Fibroblast of the aortic adventitia (primary cell): ENCODE data around the gene SCN3B. TPM values are rescaled to one million over a fixed set of nuclear protein-coding genes. Genes with fewer than 3 reads are reported as not detected.

Experiments
- DNase-seq: peaks from one replicate; pipeline ENCODE4 v3.0.0-alpha.2; 2010; ENCODE audit warnings: low read depth
- H3K4me3 ChIP-seq: 2 replicates; pipeline ENCODE4 v1.5.1; 2011; ENCODE audit warnings: low read depth, mild to moderate bottlenecking, control low read depth, low read length, moderate library complexity
- total RNA-seq: library from RNA; depleted of rRNA; stranded (reverse); fragments of >200 nt; gene quantifications from 2 replicates; pipeline ENCODE4 v1.2.3, GENCODE V29; 2012; ENCODE audit warnings: low replicate concordance
- TF ChIP-seq, protein P1 (sequence below): IDR thresholded peaks from 2 replicates; pipeline ENCODE4 v1.5.1; 2011; ENCODE audit warnings: mild to moderate bottlenecking, low read length, control low read depth, inconsistent platforms; ENCODE audit not compliant: insufficient read depth

The SCN3B gene
- total RNA-seq, 1 donor = not detected

DNA sequence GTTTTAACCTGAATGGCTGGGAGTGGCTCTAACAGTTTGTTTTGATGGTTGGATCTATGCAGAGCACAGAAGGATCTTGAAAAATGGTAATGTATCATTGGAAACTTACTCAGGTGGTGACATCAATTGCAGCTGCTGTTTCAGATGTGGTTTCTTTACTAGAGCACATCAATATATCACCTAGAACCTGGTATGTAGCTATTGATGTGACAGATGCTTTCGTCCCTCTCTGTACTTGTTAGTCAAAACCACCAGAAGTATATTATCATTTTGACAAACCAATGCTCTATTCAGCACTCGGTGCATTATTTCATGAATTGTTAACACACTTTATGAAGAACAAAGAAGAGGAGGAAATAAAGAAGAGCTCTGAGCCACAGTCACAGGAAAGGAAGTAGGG is 26.6 kb upstream of the SCN3B start:
- TF ChIP-seq, protein P1, sequence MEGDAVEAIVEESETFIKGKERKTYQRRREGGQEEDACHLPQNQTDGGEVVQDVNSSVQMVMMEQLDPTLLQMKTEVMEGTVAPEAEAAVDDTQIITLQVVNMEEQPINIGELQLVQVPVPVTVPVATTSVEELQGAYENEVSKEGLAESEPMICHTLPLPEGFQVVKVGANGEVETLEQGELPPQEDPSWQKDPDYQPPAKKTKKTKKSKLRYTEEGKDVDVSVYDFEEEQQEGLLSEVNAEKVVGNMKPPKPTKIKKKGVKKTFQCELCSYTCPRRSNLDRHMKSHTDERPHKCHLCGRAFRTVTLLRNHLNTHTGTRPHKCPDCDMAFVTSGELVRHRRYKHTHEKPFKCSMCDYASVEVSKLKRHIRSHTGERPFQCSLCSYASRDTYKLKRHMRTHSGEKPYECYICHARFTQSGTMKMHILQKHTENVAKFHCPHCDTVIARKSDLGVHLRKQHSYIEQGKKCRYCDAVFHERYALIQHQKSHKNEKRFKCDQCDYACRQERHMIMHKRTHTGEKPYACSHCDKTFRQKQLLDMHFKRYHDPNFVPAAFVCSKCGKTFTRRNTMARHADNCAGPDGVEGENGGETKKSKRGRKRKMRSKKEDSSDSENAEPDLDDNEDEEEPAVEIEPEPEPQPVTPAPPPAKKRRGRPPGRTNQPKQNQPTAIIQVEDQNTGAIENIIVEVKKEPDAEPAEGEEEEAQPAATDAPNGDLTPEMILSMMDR = no peak
- no peak for DNase-seq
- H3K4me3 ChIP-seq = no peak overlapping the region

DNA sequence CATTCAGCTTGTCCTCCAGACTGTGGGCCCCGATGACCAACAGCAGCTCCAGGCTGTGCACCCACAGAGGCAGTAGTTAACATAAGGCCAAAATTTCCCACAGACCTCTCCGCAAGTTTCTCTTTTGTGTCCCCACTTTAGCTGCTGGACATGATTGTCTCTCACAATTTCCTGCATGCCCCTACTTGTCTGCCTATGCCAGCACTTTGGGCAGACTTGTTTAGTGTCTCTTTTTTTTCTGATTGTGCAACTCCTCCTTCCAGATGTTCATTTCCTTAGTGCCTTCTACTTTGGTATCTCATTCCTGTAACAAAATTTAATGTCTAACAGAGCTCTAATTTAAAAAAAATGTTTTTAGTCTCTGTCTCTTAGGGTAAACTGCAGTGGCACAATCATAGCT is 23.8 kb upstream of the SCN3B start:
- no peak overlapping the region for H3K4me3 ChIP-seq
- TF ChIP-seq, protein P1 = no peak
- DNase-seq = no peak

DNA sequence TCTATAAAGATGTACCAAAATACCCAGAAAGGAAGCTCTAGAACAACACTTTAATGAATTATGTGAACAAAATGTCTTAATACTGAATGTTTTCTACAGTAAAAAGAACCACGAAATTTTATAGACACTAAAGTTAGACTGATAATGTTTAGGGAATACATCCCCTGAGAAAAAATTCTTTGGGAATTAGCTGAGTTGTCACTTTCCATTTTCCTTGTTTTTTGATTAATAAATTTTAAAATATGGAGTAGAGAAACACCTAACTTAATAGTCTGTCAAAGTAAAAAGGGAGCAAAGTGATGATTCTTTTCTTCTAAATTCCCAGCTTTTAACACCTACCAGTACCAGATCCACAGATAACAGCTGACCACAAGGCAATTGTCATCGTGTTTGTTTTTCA is 23.1 kb upstream of the SCN3B start:
- no peak for DNase-seq
- TF ChIP-seq, protein P1 = no peak
- H3K4me3 ChIP-seq = no peak overlapping the region

DNA sequence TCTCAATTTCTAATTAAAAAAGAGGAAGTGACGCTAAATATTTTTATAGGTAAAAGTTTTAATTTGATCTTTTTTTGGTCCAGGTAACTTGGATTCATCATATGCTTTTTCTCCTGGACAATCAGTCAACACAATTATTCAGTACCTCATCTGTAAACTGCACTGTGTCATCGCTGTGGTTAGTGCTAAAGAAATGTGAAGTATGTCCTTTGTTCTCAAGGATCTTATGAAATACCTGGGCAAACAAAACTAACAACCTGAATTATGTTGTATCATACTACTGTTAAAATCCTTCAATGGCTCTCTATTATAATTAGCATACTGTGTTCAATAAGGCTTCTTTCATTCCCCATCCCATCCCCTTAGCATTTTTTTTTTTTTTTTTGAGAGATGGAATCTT is 19.9 kb upstream of the SCN3B start:
- TF ChIP-seq, protein P1 = no peak
- no peak for DNase-seq

DNA sequence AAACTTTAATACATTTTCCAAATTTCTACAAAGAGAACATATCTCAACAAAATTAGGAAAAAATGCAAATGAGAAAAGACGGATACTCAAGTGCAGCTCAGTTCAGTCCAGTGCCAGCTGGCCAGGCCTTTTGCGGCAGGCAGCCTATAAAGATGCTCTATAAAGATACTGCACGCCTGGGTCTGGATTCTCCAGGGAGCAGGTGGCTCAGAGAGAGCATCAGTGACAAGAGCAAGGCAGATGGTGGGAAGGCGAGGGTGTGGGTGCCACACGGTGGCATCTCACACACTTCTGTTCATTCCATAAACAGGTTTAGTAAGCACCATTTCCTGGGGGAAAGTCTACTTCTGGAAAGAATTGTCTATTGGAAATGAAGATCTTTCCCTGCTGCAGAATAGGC is 18.1 kb upstream of the SCN3B start:
- TF ChIP-seq, protein P1 = no peak
- H3K4me3 ChIP-seq = no peak overlapping the region
- DNase-seq = no peak

More for the DNA sequence above, 19.9 kb upstream of the SCN3B start:
- no peak overlapping the region for H3K4me3 ChIP-seq

DNA sequence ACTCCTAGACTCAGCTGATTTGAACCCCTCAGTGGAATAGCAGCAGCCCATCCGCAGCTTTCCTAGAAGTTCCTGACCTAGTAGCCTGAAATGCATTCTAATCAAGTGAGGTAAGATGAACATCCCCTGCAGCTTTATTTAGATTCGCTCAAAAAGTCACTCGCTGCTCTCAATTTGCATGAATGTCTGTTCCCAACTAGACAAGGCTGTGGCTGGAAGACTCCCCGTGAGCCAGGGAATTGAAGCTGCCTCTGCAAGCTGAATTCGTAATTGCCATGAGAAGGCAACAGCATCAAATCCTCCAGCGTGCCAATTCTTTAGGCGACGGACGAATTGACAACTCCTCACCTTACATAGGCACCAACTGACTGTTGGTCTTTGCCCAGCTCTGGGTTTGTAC is 17.1 kb upstream of the SCN3B start:
- no peak overlapping the region for H3K4me3 ChIP-seq
- DNase-seq = no peak
- TF ChIP-seq, protein P1 = no peak

DNA sequence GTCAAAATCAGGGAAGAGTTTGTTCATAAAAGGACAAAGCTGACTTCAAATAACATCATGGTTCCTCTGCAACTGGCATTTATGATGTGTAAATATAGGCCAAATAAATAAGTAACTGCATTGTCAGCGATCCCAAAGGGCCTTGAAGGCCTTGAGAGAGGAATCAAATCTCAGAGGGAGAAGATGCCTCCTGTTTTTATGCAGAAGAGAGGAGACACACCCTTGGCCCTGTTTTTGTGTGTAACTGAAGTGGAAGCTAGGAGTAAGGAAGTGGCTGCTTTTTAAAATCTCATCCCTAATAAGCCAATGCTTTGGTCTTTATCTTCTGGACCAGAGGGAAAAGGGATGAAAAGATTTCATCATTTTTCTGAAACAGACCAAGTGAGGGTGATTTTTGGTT is 15.7 kb upstream of the SCN3B start:
- no peak for DNase-seq
- TF ChIP-seq, protein P1 = no peak
- H3K4me3 ChIP-seq = no peak overlapping the region
